Activated effector memory CD4-positive, alpha-beta T cell treated with Interleukin-2 at 50 U/mL for 16 hours (primary cell): ENCODE results near the gene MGAT2.
"Not testable (repeated sequence)": the region's sequence is repeated elsewhere in the genome, so short reads cannot be mapped to it uniquely, and the experiment has no call there.

Source experiments
- DNase-seq: peaks from one replicate; pipeline ENCODE4 v3.0.0-alpha.2; 2020

Gene MGAT2

DNA sequence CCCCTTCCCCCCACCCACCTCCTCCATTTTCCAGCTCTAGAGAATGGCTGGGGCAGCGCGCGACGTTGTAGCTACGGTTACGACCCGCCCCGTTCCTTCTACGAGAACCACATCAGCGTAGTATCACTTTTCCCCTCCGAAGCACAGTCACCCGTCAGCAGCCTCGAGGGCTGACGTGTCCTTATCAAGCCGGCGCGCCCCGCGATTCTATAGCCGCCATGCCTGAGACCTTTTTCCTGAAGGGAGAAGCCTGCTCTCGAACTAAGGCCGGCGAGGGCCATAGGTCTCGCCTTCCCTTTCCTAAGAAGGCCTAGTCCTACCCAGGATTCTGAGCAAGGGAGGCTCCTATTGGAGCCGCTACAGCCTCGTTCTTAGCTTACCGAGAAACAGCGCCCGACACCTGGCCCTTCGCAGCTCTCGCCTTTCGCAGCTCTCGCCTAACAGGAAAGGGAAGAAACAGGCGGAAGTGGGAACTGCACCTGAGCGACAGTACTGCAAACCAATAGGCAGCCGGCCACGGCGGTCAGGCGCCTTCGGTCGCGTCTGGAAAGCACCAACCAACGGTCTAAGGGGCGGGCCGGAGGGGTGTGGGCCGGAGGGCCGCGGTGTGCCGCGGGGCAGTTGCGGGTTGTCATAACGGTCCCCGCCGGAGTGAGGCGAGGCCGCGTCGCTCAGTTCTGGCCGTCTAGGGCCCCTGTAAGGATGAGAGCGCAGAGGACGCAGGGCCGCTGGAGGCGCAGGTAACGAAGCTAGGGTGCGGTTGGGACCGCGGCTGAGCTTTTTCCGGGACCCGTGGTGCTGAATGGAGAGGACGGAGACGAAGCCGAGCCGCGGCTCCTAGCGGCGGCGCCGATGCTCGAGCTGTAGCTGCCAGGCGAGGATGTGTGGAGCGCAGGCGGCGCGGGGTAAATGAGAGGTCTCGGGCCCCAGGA lies at the start of gene MGAT2, which contains the start of gene RPL36AL:
Gene MGAT2 (plus strand): TSS at position 618 of the 932 bp plus-strand sequence. CDS start 470 bp downstream, outside the sequence.
Gene RPL36AL (minus strand): TSS at position 445 of the 932 bp plus-strand sequence. CDS start 1,522 bp downstream, outside the sequence.
- peak; percentile 92 for DNase-seq

DNA sequence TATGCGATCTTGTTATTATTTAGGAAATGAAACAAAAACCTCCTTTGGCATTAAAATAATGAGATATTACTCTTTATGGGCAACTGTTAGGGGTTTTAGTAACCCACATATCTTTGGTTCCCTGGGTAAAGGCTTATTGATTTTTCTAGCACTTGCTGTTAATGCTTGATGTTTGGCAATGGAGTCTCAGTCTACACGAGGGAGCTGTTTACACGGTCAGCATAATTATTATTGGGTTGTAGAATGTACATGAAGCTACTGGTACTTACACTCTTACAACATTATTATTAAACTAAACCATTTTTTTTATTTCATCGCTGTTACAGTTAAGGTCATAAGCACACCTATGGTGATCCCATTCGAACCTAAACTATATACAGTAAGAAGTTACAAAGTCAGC lies 46.6 kb upstream of the MGAT2 start:
- no peak for DNase-seq

DNA sequence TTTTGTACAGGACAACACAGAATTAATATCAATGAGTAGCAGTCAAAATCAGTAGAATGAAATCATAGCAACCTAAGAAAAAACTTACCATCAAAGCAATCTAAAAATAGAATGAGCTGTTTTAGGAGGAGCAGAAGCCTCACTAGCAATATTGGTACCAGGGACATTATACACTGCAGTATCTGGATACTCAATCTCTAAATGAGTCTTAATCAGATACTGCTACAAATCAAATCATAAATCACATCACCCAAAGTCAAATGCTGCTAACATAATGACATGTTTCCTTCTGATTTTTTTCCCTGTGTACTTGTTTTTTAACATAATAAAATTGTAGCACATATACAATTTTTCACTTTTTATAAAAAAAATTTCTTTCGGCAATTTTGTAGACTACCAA lies 42.5 kb upstream of the MGAT2 start:
- no peak for DNase-seq

DNA sequence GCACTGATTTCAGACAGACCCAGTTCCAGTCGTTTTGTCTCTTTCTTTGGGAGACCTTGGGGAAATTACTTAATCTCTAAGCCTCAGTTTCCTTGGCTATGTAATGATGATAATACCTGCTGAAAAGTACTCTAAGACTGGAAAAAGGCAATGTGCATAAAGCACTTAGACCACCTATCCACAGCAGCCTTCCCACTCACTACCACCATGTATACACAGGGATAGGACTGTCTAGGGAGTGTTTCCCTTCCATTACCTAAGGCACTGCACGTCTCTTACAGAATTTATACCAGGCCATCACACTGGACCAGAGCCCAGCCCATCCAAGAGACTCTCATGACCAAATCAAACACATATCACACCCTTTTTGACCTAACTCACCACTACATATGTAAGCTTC lies 40.8 kb upstream of the MGAT2 start:
- no peak for DNase-seq

GRCh38 chr14:49581209-49582112 lies 39.1 kb upstream of the MGAT2 start:
- no peak for DNase-seq

GRCh38 chr14:49582113-49582977 lies 38.3 kb upstream of the MGAT2 start:
- no peak for DNase-seq

- DNase-seq, result no peak
Observed at GRCh38 chr14:49583629-49584028, 37.0 kb upstream of the MGAT2 start.

GRCh38 chr14:49584058-49584457 lies 36.5 kb upstream of the MGAT2 start:
- no peak for DNase-seq

DNA sequence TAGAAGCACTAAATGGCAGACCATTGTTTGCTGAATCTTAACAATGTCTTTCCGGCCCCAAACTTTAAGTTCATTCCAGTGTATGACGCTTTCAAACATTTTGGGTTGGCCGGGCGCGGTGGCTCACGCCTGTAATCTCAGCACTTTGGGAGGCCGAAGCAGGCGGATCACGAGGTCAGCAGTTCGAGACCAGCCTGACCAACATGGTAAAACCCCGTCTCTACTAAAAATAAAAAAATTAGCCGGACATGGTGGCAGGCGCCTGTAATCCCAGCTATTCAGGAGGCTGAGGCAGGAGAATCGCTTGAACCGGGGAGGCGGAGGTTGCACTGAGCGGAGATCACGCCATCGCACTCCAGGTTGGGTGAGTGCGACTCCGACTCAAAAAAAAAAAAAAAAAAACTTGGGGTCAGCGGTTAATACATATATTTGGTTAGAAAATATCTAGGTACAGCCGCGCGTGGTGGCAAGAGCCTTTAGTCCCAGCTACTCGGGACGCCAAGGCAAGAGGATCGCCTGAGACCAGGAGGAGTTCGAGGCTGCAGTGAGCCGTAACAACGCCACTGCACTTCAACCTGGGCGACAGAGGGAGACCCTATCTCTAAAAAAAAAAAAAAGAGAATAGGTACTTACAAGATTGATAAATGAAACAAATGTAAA lies 35.5 kb upstream of the MGAT2 start:
- DNase-seq, result not testable (repeated sequence)

DNA sequence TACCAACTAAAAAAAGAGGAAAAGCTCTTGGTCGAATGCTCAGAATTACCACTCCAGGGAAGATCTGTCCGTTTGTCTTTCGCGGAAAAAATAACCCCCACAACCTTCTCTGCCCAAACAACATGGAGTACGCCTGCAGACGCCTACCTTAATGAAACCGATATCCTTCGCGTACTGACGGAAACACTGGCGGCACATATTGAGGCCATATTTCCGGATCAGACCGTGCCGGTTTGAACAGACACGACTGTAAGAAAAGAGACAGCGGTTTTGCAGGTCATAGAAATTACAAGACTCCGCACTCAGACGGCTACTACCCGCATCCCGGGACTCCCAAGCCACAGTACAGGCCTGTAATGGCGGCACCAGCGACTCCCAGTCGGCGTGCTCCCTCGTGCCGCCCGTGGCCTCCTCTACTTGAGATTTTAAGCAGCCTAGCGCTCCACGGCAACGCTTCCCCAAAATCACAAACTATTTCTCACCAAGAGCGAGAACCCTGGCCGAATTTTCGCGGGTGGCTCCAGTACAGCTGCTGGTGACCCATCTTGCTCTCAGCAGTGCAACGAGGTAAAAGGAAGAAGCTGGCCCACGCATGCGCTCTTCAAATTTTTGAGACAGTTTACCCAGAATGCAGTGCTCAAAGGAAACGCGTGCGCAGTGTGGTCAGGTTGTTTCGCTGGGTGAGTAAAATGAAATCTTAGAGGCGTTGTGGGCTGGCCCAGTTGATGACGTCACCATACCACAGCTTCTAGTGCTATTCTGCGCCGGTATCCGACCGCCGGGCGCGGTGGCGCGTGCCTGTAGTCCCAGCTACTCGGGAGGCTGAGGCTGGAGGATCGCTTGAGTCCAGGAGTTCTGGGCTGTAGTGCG lies 34.6 kb upstream of the MGAT2 start, which contains the start of gene RPS29:
Gene RPS29 (minus strand): TSS at position 578 of the 870 bp plus-strand sequence. CDS start 34 bp downstream, at position 544.
- DNase-seq, result peak; percentile 97

GRCh38 chr14:49586673-49587460 lies 33.7 kb upstream of the MGAT2 start:
- DNase-seq, result peak; percentile 43

DNA sequence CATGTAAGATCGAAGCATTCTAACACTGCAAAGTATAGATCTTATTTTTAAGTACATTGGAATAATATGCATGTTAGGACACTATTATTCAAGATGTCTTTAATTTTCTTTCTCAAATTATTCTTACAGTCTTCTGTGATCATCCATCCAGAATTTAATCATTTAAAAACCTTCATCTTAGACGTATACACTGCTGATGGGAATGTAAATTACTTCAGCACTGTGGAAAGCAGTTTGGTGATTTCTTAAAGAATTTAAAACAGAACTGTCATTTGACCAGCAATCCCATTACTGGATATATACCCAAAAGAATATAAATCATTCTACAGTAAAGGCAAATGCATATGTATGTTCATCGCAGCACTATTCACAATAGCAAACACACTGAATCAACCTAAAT lies 31.2 kb upstream of the MGAT2 start:
- no peak for DNase-seq

DNA sequence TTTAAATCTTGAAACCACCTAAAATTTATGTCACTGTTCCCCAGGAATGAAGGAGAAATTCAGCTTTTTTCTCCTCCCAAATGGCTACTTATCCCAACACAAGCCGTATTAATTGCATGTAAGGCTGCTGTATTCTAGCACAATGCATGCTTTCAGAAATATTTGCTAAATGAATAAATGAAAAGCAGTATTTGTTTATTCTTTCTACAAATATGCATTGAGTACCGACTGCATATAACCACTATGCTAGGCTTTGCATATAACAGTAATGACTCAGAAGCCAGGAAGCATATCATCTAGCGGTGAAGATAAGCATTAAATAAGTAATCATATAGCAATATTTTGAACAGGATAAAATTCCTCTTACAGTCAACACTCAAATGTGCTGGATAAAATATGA lies 27.6 kb upstream of the MGAT2 start:
- no peak for DNase-seq

DNA sequence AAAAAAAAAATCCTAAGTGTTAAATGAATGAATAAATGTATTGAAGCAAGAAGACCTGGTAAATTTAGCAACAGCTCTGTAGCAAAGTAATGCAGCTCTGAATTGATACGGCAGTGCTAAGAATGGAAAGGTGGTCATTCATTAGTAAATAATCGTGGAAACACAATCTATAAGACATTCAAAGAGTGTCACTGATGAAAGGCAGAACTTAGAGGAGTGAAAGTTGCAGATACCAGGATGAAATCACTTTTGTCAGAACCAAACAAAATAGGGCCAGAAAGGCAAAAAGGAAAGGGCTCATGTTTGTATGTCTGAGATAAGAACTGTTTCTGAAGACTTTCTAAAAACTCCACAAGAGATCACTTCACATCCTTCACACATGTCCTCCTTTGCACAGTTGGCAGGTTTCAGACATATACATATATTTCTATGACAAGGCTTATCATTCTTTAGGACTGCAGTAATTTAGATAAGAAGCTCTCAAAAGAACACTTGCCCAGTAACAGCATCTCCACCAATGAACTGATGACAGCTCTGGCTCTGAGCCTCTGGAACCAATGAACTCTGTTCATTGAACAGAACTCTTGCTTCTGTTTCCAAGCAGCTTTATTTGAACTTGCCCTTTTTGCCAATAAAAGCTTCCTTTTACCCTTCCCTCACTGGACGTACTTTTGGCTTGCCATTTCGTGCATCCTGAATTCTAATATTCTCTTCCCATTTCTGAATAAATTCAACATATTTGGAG lies 26.1 kb upstream of the MGAT2 start:
- DNase-seq, result no peak

- DNase-seq, result no peak
Observed at GRCh38 chr14:49598189-49598484, 22.5 kb upstream of the MGAT2 start.

- peak; percentile 87 for DNase-seq
Observed at GRCh38 chr14:49598485-49599300, 21.9 kb upstream of the MGAT2 start, which contains the start of gene LRR1. Gene LRR1, plus strand, starts transcription at chr14:49598940. Its CDS starts 81 bp downstream, at chr14:49599021.

GRCh38 chr14:49607583-49607982 lies 13.0 kb upstream of the MGAT2 start:
- no peak for DNase-seq

- no peak for DNase-seq
Observed at GRCh38 chr14:49612251-49612650, 8.3 kb upstream of the MGAT2 start.
